Islet precursor cell (in vitro differentiated cells): ENCODE data around the gene H2BK1.
A peak's percentile ranks its signal among the peaks of the same experiment; 100 is the strongest.

Experiments used
- DNase-seq: peaks from one replicate; pipeline ENCODE4 v3.0.0-alpha.2; 2018

The H2BK1 gene

GRCh38 chr7:151175047-151175792 is 35.1 kb downstream of the H2BK1 start:
- peak; percentile 42 for DNase-seq

- DNase-seq: peak; percentile 40
Observed at GRCh38 chr7:151174246-151175046, 35.8 kb downstream of the H2BK1 start.

- DNase-seq: peak; percentile 32
Observed at GRCh38 chr7:151173386-151174245, 36.7 kb downstream of the H2BK1 start.

- DNase-seq: peak; percentile 86
Observed at GRCh38 chr7:151172273-151173141, 37.8 kb downstream of the H2BK1 start.

GRCh38 chr7:151168787-151169162 is 41.5 kb downstream of the H2BK1 start:
- peak; percentile 48 for DNase-seq

- DNase-seq: peak; percentile 74
Observed at GRCh38 chr7:151168003-151168786, 42.1 kb downstream of the H2BK1 start.

- DNase-seq: peak; percentile 65
Observed at GRCh38 chr7:151167197-151167961, 42.9 kb downstream of the H2BK1 start, which contains the start of gene GBX1. TSS of gene GBX1 (minus strand) at chr7:151167694. CDS start at chr7:151167548, 146 bp downstream.

GRCh38 chr7:151166629-151167196 is 43.6 kb downstream of the H2BK1 start:
- peak; percentile 59 for DNase-seq

- no peak for DNase-seq
Observed at GRCh38 chr7:151161757-151162156, 48.5 kb downstream of the H2BK1 start.
